ENCODE data around the gene ARHGAP24.
"Not testable (repeated sequence)": the region's sequence is repeated elsewhere in the genome, so short reads cannot be mapped to it uniquely, and the experiment has no call there.

ARHGAP24 gene

DNA sequence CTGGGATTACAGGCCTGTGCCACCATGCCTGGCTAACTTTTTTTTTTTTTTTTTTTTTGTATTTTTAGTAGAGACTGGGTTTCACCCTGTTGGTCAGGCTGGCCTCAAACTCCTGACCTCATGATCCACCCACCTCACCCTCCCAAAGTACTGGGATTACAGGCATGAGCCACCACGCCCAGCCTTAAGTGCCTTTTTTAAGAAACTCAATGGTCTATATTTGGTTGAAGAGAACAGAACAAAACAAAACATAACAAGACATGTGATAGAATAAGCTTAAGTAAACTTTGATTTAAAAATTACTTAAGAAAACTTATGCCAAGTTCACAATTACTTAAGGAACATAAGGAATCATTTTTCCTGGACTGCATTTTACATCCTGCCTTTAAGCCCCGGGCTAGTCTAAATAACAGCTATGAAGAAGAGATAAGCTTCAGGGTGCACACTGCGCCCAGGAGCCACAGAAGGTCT lies 365.1 kb downstream of the ARHGAP24 start:
- not testable (repeated sequence) for FAIRE-seq; DNase-seq (ENCODE audit: low spot score)

DNA sequence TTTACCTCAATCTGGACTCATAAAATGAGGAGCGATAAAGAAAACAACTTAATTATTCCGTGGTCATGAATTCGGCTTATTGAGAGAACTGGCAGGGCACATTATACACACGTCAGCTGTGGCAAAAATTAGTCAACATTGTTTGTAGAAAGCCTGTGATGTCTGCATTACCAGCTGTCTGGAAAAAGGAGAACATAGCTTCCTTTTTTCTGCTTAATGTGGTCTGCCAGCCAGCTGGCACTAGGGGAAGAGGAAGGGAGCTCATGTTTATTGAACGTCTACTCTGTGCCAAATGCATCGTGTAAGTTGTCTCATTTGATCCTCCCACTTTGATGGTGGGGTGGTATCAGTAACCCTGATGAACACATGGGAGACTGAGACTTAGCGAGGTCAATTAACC lies 367.6 kb downstream of the ARHGAP24 start:
- no peak for FAIRE-seq
- no peak for DNase-seq (ENCODE audit: low spot score)

DNA sequence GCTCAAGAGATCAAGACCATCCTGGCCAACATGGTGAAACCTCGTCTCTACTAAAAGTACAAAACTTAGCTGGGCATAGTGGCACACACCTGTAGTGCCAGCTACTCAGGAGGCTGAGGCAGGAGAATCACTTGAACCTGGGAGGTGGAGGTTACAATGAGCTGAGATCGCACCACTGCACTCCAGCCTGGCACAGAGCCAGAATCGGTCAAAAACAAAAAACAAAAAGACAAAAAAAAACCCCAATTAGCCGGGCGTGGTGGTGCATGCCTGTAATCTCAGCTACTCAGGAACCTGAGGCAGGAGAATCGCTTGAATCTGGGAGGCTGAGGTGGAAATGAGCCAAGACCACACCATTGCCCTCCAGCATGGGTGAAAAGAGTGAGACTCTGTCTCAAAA lies 378.8 kb downstream of the ARHGAP24 start:
- not testable (repeated sequence) for DNase-seq (ENCODE audit: low spot score); FAIRE-seq

DNA sequence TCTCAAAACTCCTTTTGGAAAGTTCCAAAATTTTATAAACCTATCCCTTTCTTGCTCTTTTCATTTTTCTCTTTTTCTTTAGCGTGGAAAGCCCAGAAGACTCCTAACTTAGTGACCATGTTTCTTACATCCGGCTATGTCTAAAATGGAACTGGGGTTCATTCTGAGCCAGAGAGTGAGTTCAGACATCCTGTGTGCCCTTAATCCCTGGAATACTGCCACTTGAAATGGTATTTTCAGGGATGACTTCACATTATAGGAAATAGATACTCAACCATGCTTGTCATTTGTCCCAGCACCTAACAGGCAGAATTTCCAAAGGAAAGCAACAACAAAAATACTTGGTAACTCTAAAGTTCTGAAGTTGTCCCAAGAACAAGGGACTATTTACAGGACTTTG lies 379.6 kb downstream of the ARHGAP24 start:
- FAIRE-seq, result no peak

DNA sequence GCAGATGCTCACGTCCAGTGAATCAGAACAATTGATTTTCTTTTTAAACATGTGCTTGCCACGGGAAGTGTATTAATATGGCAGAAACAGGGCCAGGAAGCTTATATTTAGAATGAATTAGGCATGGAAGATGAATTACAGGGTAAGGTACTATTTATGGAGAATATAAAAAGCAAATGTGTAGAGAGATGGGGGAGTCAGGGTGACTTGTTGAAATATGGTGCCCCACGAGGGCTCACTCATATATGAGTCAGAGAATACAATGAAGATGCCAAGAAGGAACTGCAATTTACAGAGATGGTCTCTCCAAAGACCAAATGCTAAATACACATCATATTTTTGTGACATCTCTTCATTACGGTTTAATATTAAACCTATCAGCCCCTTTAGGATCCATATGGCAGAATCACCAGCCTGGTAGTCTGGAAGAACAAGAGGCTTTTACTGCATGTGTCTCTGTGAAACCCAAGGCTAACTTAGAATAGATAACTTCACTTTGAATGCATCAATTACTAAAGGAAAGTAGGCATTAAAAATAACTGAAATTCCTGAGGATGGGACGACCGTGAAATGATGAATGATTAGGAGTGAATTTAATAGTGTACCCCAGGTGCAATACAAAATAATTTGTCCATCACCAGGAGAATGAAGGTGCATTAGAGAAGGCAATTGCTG lies 385.3 kb downstream of the ARHGAP24 start:
- no peak for FAIRE-seq
- no peak for DNase-seq (ENCODE audit: low spot score)

More for the DNA sequence above, 379.6 kb downstream of the ARHGAP24 start:
- no peak for DNase-seq (ENCODE audit: low spot score)

DNA sequence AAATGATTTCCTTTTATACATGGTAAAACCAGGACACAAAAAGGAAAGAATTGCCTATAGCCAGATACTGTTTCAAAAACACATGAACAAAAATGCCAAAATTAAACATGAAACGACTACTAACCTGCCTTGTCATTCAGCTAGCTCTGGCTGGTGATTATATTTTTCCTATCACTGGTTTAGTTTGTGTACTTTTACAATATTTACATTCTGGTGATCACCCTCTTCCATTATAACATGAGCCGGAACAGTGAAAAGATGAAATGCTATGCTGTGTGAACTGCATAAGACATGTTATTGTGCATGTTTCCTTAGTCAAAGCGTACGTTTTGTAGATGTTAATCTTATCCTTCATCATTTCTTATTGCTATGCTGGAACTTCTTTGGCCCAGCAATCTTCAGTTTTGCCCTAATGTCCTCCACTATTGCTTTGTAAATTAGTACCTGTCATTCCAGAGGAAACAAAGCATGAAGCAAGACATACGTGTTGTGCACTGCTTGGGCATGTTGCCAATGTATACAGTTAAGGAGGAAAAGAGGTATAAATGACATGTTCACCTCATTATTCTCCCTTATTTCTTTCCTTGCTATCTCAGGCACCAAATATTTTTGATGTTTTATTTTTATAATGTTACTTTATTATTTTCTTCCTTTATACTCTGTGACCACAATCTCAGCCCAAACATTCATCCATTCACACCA lies 386.3 kb downstream of the ARHGAP24 start:
- DNase-seq (ENCODE audit: low spot score), result no peak
- no peak for FAIRE-seq

DNA sequence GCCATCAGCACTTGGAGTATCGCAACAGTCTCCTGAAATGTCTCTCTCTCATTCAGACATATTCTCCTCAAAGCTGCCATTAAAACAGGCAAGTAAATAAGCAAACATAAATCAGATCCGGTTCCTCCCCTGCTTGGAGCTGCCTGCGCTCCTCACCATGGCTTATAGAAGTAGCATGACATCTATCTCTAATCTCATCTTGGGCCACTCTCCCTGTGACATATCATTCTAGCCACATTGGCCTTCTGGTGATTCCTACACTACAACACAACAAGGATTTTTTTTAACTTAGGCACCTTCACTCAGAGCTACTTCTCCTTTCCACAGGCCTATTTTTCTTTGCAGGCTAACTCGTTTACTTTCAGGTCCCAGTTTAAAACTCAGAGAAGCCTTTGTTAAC lies 387.9 kb downstream of the ARHGAP24 start:
- no peak for DNase-seq (ENCODE audit: low spot score)
- no peak for FAIRE-seq

DNA sequence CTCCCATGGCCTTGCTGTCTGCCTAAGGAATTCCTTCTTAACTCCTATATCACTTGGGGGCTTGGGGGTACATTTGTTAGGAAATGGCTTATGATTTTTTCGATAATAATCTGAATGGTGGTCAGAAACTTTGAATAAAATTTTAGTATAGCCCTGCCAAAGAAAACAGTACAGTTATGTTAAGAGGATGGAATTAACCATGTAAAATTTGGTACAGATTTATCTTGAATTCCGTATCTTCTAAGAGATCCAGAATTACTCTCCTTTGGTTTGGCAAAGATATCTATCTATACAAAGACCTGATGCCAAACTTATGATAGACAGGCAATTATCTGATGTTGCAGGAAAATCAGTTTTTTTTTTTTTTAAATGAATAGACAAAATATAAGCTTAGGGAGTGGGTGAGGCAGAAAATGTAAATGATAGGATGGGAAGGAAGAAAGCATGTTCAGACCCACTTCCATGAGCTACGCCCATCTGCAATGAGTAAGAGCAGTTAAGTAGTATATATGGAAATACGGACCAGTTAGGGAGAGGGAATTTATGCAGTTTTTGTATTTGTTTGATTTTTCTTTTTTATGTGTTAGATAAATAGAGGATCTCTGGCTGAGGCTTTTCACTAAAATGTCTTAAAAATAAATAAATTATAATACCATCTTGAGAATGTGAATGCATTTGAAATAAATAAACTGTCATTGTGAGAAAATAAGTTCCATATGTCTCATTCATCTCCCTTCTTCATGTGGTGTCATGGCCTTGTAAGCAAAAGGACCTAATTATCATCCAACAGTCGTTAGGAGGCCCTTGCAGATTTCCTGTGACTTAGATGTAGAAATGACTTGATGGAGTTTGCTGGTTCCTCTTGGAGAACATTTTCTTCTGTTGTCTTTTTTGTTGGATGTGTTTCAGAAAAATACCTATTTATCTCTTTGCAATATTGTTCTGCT lies 389.6 kb downstream of the ARHGAP24 start:
- DNase-seq (ENCODE audit: low spot score) (no peak), FAIRE-seq (no peak)

DNA sequence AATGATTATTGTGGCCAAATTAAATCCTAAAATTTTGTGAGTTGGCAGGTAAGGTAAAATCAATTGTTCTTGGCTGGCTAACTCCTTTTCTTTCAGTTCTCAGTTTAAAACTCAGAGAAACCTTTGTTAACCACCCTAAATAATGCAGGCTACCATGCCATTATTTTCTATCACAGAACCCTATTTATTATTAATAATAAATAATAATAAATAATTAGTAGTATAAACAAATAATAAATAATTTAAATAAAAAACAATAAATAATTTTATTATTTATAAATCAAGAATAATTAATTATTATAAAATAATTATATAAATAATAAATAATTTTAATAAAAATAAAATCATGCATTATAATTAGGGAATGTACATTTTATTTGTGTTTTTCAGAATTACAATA lies 390.3 kb downstream of the ARHGAP24 start:
- no peak for FAIRE-seq
- DNase-seq (ENCODE audit: low spot score), result no peak

DNA sequence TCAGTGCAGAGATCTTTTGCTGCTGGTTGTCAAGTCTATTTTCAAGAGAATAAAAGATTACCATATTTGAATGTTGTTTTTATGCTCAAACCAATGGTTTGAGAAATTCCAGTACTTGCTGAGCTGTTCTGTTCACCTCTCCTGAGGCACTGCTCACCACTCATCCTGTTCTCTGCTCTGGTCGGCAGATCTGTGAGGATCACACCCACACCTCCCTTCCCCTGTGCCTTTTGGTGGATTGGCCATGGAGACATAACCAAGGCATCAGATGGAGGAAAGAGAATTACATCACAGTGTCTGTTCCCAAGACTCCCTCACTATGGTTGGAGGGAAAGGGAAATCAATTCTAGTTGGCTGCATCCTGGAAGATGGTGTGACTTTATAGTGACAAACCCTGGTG lies 391.6 kb downstream of the ARHGAP24 start:
- DNase-seq (ENCODE audit: low spot score) (no peak), FAIRE-seq (no peak)

DNA sequence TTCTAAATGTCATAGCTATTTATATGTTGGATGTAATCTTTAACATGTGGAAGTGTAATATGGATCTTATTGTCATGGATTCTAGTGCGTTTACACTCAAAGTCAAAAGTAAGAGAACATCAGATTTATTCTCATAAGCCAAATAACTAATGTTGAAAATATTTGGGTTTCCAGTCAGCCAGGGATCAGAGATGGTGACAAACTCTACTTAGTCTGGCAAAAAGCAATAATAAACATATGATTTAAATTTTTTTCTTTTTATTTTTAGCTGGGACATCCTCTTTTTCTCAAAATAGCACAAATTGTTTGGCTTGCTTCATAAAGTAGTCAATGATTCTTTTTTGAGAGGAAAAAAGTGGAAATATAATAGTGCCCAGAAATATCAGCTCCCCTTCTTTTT lies 392.3 kb downstream of the ARHGAP24 start:
- no peak for FAIRE-seq
- no peak for DNase-seq (ENCODE audit: low spot score)

DNA sequence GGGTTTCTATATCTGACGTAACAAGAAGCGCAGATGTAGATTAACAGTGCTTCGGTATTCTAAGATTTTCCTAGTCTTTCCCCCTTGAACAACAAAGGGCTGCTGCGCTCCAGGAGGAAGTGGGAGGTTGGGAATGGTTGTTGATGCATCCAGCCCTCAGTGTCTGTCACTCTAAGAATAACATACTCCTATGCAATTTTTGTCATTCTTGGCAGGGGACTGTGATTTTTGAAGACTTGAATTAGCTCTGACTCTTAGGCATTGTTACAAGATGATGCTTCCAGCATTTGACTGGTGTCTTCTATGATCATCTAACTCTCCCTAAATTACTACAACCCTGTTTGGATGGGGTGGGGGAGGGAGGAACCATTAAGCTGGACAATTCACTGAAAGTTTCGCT lies 394.2 kb downstream of the ARHGAP24 start:
- DNase-seq (ENCODE audit: low spot score) (no peak), FAIRE-seq (no peak)

DNA sequence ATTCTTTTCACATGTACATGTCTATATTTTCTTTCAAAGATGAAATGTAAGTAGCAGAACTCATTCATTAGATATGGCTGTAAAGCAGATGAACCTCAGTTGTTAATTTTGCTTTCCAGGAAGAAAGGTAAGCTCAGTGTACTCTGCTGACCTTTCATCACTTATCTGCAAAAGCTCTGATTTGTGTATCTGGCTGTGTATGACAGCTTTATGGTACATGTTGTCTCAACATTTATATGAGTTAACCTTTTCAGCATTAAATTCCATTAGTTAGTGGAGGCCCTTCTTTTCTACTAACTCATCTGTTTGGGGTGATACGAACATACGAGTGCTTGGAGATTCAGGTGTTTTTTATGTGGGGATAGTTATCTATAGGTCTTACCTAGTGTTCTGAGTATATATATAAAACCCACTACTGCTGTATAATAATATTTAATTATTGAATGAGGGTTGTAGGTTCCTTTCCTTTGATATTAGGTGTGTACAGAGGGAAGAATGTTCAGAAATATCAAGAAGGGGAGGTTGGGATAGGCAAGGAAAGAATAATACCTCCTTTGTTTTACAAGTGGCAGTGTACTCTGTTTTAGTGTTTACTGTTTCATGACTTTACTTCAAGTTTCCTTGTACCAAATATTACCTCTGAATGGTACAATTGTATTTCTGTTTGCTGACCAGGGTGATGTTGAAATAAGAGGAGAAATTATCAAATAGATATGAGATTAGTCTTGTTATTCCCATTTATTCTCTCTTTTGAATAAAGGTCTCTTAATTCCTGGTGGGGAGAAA lies 395.5 kb downstream of the ARHGAP24 start:
- FAIRE-seq (no peak), DNase-seq (ENCODE audit: low spot score) (no peak)

DNA sequence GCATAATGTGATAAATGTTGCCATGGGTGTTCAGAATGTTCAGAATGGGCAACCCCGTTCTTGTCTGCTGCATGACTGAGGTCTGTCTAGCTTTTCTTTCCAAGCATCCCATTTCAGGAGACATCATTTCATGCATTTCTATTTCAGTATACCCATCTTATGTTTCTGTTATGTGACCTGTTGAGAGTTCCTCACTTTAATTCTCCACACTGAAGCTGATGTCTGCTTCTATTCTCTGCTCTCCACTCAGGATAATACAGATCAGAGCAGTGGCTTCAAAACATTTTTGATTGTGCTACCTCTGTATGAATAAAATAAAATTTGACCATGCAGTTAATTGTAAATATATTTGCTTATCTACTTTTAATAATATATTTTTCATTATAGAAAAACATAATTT lies 398.6 kb downstream of the ARHGAP24 start:
- FAIRE-seq, result no peak
- DNase-seq (ENCODE audit: low spot score), result no peak

DNA sequence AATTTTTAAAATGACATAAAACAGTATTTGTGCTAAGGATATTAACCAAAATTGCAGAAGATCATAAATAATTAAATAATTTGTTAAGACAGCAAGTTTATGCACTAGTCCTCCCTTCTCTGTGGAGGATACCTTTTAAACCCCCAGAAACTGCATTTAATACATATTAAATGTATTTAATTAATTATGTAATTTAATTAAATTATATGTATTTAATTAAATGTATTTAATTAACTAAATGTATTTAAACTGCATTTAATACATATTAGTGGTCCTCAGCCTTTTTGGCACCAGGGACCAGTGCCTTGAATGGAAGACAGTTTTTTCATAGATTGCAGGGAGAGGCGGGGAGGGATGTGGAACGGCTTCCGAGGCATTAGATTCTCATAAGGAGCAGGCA lies 404.6 kb downstream of the ARHGAP24 start:
- DNase-seq (ENCODE audit: low spot score) (no peak), FAIRE-seq (no peak)

DNA sequence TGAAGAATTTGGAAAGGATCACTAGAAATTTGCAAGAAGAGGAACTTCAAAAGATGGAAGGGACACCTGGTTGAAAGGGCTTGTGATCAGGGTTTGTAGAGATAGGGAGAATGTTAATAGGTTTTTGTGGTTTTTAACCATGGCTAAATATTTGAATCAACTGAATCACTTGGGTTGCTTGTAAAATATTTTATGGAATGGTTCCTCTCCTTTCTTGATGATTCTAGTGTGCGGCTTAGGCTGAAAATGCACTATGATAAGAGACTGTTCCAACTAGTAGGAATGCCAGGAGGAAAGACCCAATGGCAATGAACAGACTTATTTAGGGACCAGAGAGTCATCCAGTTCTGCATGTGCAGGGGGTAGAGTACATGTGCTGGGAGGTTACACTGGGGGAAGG lies 408.2 kb downstream of the ARHGAP24 start:
- FAIRE-seq, result no peak
- no peak for DNase-seq (ENCODE audit: low spot score)

DNA sequence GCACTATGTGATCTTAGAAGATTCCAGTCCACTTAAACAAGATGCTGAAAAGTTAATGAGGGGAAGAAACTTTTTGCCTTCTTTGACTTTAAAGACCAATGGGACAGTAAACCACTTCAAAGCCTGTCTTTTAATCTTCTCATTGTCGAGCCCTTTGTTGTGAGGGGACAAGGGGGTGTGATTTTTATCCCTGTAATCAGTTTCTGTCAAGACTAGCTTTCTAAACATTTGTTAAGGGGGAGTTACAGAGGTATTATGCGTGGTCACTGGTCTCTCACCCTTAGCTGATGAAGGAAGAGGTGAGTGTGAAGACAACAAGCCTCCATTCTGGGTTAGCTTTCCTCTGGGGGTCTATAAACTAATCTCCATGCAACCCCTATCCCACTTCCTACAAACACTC lies 409.3 kb downstream of the ARHGAP24 start:
- DNase-seq (ENCODE audit: low spot score) (no peak), FAIRE-seq (no peak)

DNA sequence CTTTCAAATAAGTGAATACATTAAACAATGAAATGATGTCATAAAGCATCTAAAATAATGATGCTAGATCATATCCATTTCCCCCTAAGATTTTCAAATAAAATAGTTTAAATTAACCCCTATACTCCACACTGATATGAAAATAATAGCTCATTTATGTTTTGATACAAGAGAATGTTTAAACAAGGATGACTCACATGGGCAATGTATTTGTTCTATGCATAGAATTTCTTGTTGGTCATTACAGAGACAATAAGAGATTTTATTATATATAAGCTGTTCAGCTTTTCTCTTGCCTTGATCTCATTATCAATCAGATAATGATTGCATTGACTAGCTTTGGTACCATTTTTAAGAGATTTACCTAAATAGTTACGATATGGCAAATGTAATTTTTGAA lies 411.7 kb downstream of the ARHGAP24 start:
- FAIRE-seq (no peak), DNase-seq (ENCODE audit: low spot score) (no peak)

DNA sequence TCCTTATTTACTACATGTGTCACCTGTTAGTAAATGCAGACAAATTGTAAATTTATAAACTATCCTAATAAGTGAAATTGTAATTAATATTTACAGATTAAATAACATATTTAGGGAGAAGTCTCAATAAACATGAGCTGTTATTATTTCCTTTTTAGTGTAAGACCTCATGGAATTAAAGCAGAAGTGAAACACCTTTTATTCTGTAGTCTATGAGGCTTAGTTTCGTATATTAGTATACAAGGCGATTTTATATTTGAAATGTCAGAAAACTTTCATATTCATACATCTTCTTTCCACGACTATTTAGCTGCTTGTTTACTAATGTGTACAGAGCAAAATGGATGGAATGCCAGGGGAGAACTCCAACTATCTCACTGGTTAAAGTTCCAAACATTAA lies 414.4 kb downstream of the ARHGAP24 start:
- FAIRE-seq (no peak), DNase-seq (ENCODE audit: low spot score) (no peak)

DNA sequence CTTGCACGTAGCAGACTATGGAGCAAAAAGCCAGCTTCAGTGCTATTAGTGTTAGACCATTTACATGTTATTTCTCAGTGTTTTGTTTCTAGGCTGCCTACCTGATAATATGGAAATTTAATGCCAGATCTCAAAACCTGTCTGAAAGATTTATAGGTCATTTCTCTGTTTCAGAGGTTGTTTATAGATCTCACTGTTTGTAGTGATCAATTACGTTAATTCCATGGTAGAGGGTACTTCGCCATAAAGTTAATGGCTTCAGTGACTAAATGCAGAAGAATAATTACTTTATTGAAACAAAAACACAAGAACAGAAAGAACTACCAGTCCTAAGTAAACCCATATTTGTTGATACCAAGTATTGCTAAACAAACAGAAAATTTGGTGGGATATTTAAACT lies 420.8 kb downstream of the ARHGAP24 start:
- no peak for DNase-seq (ENCODE audit: low spot score)
- no peak for FAIRE-seq

DNA sequence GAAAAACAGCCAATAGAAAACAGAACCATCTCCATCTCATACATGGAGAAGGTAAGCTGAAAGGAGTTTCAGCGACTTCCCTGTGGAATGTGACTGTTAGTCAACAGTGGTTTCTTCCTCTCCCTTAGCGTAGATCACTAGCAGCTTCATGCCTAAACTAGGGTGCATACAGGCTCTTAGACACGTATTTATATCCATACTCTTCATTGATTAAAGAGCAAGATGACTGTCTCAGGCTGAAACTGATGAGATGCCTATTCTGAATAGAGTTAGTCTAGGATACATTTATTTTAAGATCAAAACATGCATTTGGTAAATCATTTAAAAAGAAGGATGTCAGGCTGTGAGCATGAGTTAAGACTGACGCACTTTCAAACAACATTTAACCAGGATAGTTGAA lies 423.3 kb downstream of the ARHGAP24 start:
- no peak for DNase-seq (ENCODE audit: low spot score)
- FAIRE-seq, result no peak

Measured in urothelium cell line (cell line).